GM21529 (cell line): ENCODE results near the gene TACSTD2.
"Not testable (repeated sequence)": the region's sequence is repeated elsewhere in the genome, so short reads cannot be mapped to it uniquely, and the experiment has no call there.

Experiments used
- ATAC-seq: cut with Tn5 transposase; IDR thresholded peaks from one replicate; pipeline ENCODE4 v1.9.1; 2021; ENCODE audit not compliant: unreplicated experiment

TACSTD2 gene, protein sequence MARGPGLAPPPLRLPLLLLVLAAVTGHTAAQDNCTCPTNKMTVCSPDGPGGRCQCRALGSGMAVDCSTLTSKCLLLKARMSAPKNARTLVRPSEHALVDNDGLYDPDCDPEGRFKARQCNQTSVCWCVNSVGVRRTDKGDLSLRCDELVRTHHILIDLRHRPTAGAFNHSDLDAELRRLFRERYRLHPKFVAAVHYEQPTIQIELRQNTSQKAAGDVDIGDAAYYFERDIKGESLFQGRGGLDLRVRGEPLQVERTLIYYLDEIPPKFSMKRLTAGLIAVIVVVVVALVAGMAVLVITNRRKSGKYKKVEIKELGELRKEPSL

DNA sequence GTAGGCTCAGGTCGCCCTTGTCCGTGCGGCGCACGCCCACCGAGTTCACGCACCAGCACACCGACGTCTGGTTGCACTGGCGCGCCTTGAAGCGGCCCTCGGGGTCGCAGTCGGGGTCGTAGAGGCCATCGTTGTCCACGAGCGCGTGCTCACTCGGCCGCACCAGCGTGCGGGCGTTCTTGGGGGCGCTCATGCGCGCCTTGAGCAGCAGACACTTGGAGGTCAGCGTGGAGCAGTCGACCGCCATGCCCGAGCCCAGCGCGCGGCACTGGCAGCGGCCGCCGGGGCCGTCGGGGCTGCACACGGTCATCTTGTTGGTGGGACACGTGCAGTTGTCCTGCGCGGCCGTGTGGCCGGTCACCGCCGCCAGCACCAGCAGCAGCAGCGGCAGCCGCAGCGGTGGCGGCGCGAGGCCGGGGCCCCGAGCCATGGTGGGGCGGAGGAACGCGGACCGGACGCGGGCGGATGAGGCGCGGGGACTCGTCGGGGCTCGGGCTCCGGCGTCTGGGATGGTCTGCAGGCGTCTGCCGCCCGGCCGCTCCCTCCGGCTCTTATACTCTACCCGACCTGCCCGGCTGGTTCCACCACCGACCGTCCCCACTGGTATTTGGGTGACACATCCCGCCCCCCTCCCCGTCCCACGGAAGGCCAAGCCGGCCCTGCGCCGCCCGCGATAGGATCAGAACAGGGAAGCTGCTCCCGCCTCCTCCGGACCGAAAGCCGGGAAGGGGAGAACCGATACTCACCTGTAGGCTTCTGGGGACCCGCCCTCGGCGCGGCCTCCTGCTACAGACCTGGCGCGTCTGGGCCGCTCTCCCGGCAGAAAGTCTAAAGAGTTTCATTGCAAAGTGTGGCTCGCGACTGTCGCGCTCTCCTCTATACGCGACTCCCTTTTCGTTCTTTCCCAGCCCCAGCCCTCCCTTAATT, at the start of gene TACSTD2:
Gene TACSTD2, minus strand, starts transcription at position 526 of the 927 bp plus-strand sequence. Its CDS starts 96 bp downstream, at position 430.
- no peak for ATAC-seq

DNA sequence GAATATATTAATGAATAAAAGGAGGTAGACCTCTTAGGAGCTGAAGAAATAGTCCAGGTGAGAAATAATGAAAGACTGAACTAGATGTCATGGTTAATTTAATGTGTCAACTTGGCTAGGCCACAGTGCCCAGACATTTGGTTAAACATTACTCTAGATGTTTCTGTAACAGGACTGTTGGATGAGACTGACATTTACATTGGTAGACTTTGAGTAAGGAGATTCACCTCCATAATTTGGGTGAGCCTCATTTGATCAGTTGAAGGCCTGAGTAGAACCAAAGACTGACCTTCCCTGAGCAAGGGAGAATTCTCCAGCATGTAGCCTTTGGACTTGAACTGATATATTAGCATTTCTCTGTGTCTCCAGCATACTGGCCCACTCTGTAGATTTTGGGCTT, 49.2 kb upstream of the TACSTD2 start:
- ATAC-seq = no peak

DNA sequence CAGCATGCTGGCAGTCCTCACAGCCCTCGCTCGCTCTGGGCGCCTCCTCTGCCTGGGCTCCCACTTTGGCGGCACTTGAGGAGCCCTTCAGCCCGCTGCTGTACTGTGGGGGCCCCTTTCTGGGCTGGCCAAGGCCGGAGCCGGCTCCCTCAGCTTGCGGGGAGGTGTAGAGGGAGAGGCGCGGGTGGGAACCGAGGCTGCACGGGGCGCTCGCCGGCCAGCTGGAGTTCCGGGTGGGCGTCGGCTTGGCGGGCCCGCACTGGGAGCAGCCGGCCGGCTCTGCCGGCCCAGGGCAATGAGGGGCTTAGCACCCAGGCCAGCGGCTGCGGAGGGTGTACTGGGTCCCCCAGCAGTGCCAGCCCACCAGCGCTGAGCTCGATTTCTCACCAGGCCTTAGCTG, 46.2 kb upstream of the TACSTD2 start:
- not testable (repeated sequence) for ATAC-seq

DNA sequence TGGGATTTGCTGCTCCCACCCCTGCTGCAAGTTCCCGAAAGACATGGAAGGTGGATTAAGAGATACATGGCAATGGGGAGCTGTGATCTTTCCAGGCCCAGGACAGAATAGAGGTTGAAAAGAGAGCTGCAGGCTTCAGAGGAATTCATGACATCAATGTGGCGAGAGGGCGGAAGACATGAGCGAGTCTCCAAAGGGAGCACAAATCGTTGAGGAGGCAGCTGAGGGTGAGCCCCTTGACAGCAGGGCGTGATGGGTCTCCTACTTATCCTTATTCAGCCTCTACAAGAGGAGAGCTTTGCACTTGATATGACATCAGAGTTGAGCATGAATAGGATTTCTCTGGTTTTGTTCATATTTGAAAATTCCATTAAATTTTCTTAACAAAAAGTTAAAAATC, 45.5 kb upstream of the TACSTD2 start:
- no peak for ATAC-seq

DNA sequence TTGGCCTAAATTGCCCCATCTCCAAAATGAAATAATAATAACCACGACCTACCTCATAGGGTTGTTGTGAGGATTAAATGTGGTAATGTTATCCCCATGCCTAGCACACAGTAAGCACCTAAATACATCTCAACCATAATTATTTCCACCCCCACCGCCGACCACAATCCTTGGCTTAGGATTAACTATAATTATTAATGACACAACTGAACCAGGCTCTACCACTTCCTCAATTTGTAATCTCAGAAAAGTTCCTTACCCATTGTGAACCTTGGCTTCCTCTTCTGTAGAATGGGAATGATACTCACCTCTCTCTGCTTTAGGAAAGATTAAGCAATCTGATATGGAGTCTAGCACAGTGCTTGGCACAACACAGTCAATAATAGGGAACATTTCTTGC, 44.3 kb upstream of the TACSTD2 start:
- no peak for ATAC-seq

DNA sequence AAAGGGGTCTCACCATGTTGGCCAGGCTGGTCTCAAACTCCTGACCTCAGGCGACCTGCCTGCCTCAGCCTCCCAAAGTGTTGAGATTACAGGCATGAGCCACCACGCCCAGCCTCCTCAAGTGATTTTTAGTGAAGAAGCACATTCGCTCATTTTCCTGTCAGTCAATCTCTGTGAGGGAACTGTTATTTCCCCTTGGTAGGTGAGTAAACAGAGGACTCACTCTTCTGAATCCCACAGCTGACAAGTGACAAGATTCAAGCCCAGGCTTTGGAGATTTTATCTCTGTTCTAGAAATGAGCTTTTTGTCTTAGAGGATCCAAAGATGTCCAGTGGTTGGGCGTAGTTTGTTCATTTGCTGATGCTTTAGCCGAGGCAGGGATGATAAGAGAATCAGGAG, 43.9 kb upstream of the TACSTD2 start:
- no peak for ATAC-seq

DNA sequence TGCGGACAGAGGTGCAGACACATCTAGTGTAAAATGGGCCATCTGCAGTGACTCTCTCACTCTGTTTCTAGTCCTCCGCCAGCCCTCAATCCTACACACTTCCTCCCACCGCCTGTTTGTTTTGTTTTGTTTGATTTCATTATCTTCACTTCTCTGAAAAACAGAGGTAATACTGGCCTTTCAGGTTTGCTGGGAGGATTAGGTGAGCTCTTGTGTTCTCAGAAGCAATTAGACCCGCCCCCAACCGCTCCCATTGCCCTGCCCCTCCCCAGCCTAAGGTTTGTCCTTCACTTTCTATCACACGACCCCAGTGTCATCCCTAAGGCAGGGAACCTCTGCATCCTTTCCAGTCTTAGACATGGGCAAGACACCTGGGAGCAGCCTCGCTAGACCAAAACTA, 43.2 kb upstream of the TACSTD2 start:
- no peak for ATAC-seq

DNA sequence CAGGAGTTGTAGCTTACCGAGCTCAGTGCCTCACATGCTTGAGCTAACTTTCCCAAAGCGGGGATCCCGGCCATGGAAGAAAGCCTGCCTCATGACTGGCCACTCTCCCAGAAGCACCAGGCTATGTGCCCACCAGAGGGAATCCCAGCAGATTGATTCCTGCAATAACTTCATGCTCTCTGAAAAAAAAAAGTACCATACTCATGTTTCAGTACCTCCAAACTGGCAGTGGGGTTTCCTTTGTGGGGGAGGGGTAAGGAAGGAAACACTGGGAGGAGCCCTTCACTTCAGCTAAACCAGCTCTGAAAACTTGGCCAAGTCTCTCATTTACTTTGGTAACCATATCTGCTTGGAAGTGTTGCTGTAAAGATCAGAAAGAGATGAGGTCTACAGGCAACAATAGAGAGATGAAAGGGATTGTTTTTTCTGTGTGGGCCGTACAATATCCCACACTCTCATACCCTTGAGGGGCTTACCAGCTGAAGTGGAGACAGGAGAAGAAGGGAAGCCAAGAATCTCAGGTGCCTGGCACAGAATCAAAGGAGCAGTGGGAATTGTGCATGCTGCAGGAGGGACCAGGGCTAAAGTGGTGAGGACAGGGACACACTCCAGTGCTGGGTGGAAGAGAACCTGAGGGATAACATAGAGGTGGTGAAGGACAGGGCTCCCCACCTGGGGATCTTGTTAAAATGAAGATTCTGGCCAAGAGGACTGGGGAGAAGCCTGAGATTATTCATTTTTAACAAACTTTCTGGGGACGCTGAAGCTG, 42.4 kb upstream of the TACSTD2 start:
- ATAC-seq = no peak

DNA sequence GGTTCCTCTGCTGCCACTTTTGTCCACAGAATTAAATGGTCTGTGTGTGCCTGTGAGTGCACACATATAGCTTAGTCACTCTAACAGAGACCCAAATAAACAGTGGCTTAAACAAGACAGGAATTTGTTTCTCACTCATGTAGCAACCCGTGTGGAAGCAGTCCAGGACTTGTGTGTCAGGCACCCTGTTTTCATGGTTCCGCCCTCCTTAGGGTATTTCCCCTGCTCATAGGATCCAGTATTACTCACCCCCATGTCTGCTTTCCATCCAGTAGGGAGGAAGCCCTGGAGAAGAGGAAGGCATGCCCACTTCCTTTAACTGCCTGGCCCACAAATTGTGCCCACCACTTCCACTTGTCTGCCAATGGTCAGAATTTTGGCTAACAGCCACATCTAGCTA, 41.3 kb upstream of the TACSTD2 start:
- no peak for ATAC-seq

DNA sequence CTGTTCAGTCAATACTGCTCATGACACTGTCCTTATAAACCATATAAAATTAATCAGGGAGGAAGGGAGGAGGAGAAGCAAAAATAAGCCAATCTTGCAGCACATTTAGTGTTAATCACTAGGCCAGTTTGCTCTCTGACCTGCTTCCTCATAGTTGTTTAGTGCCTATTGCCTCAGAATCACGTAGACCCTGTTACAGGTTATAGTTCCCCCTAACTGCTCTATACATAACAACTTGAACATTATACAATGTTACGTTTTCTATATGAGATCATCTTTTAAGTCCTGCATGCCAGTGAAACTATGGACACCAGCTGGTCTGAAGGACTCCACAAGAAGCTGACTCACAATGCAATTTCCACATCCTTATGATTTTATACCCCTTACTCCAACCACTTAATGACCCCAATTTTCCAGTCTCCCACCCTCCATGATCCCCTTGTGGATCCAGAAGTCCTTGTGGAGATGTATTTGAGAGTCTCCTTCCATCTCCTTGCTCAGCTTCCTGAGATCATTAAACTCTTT, 34.9 kb upstream of the TACSTD2 start:
- no peak for ATAC-seq

DNA sequence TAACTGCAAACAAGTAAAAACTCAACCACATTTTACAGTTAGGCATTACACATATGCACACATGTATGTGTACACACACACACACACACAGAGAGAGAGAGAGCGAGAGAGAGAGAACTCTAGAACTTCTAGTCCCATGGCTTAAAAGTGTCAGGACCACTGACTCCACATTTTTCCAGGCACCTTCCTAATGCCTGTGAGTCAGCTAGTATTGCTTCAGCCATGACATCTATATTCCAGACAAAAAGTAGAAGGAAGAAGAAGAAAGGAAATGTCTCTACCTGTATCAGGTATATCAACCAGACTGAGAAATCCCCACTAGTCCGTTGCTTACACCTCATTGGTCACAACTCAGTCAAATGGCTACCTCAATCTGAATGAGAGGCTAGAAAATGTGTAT, 31.9 kb upstream of the TACSTD2 start:
- ATAC-seq = no peak

DNA sequence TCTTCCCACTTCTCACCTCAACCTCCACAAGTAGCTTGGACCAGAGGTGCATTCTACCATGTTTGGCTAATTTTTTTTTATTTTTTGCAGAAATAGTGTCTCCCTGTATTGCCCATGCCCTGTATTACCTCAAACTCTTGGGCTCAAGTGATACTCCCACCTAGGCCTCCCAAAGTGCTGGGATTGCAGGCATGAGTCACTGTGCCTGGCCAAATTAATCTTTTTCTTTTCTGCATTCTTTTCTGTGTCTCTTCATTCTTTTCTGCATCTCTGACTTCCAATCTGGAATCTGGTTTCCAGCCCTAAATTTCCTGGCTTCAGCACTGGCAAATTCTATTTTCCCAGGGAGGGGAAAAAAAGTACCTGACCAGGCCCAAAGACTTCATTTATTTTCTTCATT, 31.2 kb upstream of the TACSTD2 start:
- no peak for ATAC-seq

DNA sequence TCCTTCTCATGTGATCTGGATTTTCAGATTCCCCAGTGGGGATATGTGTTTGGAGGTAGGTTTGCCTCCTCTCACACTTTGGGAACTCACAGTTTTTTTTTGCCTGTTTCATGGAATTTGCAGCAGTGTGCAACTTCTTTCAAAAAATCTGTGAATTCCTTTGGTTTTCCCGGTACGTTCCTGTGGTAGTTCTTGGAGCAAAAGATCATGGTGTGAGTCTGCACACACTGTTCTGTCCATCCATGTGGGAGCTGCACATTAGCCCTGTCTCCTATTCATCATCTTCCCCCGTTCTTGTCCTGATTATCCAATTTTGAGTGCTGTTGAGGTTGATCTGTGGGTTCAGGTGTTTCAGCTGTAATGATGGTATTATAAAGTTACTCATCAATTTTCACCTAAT, 30.3 kb upstream of the TACSTD2 start:
- no peak for ATAC-seq

DNA sequence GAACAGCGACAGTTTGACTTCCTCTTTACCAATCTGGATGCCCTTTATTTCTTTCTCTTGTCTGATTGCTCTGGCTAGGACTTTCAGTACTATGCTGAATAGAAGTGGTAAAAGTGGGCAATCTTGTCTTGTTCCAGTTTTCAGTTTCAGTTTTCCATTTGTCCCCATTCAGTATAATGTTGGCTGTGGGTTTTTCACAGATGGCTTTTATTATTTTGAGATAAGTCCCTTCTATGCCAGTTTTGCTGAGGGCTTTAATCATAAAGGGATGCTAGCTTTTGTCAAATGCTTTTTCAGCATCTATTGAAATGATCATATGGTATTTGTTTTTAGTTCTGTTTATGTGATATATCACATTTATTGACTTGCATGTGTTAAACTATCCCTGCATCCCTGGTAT, 24.9 kb upstream of the TACSTD2 start:
- not testable (repeated sequence) for ATAC-seq

DNA sequence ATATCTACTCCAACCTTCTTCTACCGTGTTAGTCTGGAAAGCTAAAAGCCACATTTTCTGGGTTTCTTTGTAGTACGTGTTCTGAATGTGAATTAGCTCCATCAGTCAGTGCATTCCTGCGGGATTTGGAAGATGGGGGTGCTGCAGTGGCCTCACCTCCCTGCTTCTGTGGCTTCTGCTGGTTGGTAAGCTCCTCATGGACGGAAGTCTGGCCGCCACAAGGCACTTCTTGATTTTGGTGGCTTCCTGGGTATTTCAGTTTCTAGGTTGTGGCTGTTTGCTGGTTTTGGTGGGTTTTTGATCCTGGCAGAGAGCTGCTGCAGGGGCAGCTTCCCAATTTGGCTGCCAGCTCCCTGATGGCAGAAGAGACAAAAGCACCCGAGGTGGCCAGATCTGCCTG, 20.9 kb upstream of the TACSTD2 start:
- ATAC-seq = no peak

DNA sequence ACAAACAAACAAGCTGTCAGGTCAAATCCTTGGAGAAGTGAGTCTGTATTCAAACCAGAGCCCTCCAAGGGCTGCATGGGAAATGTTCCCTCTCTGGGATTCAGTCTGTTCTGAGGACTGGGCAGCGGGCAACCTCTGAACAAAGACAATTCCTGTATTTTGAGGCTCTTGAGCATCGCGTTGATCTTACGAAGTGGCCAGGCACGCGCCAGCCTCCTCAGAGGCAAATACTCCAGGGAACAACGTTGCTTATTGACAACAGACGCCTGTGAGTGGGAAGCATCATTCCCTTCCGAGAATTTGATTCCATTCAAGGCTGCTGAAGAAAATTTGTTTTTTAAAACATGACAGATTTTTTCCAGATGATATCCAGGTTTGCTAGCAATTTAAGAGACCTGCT, 20.0 kb upstream of the TACSTD2 start:
- no peak for ATAC-seq

DNA sequence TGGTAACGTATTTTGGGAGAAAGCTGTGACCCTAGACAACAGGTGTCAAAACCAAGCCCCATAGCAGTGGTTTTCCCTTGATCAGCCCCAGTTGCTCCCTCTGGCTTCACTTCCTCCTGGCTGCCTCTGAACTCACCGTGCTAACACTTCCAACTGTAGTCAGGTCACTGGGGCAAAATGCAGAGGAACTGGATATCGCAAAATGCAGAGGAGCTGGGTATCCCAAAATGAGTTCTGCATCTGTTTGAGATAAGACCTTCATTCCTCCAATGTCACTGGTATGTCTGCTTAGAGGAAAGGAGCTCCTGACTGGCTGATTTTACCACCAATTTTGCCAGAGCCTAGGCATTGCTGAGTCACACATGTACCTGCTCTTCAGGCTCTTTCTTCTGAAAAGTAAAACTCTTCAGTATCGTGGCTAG, 19.6 kb upstream of the TACSTD2 start:
- no peak for ATAC-seq

DNA sequence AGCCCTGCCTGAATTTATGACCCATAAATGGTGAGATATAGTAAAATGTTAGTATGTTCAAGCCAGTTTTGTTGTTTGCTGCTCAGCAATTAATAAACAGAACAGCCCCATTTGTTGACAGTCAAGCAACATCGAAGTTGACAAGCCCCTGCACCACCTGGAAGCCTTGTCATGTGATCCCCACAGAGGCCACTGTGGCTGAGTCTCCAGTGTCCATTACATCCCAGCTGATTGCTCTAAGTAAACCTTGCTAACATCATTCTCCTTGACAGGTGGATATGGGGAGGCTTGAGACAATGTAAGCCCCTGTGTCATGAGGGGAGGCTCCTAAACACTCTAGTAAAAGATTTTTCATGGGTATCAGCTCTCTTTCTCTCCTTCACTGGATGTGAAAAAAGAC, 17.5 kb upstream of the TACSTD2 start:
- ATAC-seq = no peak

DNA sequence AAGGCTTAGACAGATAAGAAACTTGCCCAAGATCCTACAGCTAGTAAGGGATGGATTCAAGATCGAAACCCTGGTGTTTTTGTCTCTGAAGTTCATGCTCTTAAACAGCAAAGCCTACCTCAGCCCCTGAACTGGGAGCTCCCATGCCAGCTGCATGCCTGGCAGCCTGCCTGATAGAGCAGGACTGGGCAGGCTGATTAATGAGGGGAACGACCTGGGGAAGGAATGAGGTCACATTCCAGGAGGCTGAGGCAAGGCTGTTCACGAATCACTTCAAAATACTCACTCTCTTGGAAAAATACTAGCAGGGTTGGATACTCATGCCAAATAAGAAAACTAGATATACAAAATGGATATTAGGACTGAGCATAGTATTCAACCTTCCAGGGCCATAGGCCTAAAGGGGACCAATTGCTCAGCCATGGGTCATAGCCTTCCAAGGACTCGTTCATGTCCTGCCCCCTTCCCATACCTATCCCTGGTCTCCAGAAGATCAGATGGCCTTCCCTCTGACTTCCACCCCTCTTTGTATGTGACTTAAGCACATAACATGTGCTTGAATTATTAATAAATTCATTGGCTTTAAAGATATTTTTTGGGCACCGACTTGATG, 15.6 kb upstream of the TACSTD2 start:
- ATAC-seq = no peak

DNA sequence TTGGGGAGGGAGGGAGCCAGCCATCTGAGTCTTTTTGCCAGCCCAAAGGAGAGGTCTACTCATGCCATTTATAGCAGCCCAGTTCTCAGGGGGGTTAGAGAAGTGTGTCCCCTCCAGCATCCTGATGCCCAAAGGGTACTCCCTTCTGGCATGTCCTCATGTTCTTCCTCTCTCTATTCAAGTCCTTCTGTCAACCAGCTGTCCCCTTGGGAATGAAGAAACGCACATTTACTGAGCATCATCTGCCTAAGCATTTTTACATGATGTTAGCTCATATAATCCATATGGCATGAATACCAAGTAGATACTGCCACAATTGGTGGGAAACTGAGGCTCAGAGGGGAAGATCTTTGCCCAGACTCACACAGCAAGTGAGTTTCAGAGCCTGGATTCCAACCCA, 14.8 kb upstream of the TACSTD2 start:
- no peak for ATAC-seq

DNA sequence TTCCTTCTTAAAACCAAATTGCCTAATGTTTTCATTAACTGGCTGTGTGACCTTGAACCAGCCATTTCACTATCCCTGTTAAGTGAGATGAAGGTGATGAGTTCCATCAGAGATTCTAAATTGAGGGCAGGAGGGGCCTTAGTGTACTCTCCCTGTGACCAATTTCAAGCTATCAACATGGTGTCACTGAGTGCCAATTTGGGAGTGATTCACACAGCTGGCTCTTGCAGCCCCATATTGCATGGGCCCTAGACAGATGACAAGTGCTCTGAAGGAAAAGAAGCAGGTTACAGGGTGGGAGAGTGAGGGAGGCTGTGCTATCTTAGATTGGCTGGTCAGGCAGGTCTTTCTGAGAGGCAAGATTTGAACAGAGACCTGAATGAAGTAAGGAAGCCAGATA, 13.0 kb upstream of the TACSTD2 start:
- no peak for ATAC-seq
